HepG2 (cell line): ENCODE results near the gene DOHH. TPM values are rescaled to one million over a fixed set of nuclear protein-coding genes. Genes with fewer than 3 reads are reported as not detected.

Source experiments
- ARNT2 ChIP-seq: sonication (generic); formaldehyde crosslinking; IDR thresholded peaks from 2 replicates; pipeline ENCODE4 v1.8.0; 2022; ENCODE audit warnings: mild to moderate bottlenecking, low read depth, missing genetic modification reagents, moderate library complexity
- BORCS8-MEF2B ChIP-seq: sonication (generic); formaldehyde crosslinking; IDR thresholded peaks from 2 replicates; pipeline ENCODE4 v1.8.0; 2022; ENCODE audit warnings: mild to moderate bottlenecking, missing genetic modification reagents
- ELF3 ChIP-seq: IDR thresholded peaks from 2 replicates; pipeline ENCODE4 v1.6.1; 2016; ENCODE audit warnings: missing genetic modification reagents, missing compliant biosample characterization
- ETV6 ChIP-seq: sonication (generic); formaldehyde crosslinking; conservative IDR thresholded peaks from 2 replicates; pipeline ENCODE4 v1.4.0; 2020; ENCODE audit warnings: missing genetic modification reagents
- FOSL1 ChIP-seq: sonication (generic); formaldehyde crosslinking; IDR thresholded peaks from 2 replicates; pipeline ENCODE4 v1.9.0; 2021; ENCODE audit warnings: missing genetic modification reagents, borderline replicate concordance
- NFATC3 ChIP-seq: sonication (generic); formaldehyde crosslinking; IDR thresholded peaks from 2 replicates; pipeline ENCODE4 v1.5.1; 2020; ENCODE audit warnings: mild to moderate bottlenecking, missing genetic modification reagents
- NONO ChIP-seq, 2 experiments: fragments of 450-650 bp in 1 of 2; sonication (generic) in 1 of 2; formaldehyde crosslinking in 1 of 2; IDR thresholded peaks in 1 of 2; conservative IDR thresholded peaks in 1 of 2; 2 replicates each; pipeline versions ENCODE4 v1.6.1 to v1.8.0; 2017 to 2022; ENCODE audit warnings: mild to moderate bottlenecking in 1 of 2, missing genetic modification reagents in 1 of 2, moderate library complexity in 1 of 2
- SRSF4 ChIP-seq: fragments of 200-400 bp; formaldehyde crosslinking; IDR thresholded peaks from one replicate; pipeline ENCODE4 v1.6.1; 2018; ENCODE audit warnings: mild to moderate bottlenecking, low read depth, low read length, moderate library complexity; ENCODE audit not compliant: poor library complexity, severe bottlenecking
- TBX3 ChIP-seq: fragments of 450-650 bp; IDR thresholded peaks from 2 replicates; pipeline ENCODE4 v1.6.1; 2017; ENCODE audit warnings: antibody characterized with exemption, mild to moderate bottlenecking, inconsistent platforms, borderline replicate concordance
- ZC3H4 ChIP-seq: sonication (generic); formaldehyde crosslinking; IDR thresholded peaks from 2 replicates; pipeline ENCODE4 v1.4.0; 2020; ENCODE audit warnings: missing genetic modification reagents, borderline replicate concordance
- ZNF10 ChIP-seq: sonication (generic); formaldehyde crosslinking; IDR thresholded peaks from 2 replicates; pipeline ENCODE4 v1.4.0; 2020; ENCODE audit warnings: mild to moderate bottlenecking, low read depth, missing genetic modification reagents, borderline replicate concordance
- ZNF207 ChIP-seq: fragments of 450-650 bp; IDR thresholded peaks from 2 replicates; pipeline ENCODE4 v1.6.1; 2016; ENCODE audit warnings: antibody characterized with exemption, borderline replicate concordance
- ZNF547 ChIP-seq: sonication (generic); formaldehyde crosslinking; IDR thresholded peaks from 2 replicates; pipeline ENCODE4 v1.5.1; 2020; ENCODE audit warnings: mild to moderate bottlenecking, missing genetic modification reagents
- ZNF569 ChIP-seq: sonication (generic); formaldehyde crosslinking; IDR thresholded peaks from 2 replicates; pipeline ENCODE4 v1.5.0; 2020; ENCODE audit warnings: mild to moderate bottlenecking, missing genetic modification reagents, moderate library complexity, borderline replicate concordance
- ZNF629 ChIP-seq: sonication (generic); formaldehyde crosslinking; conservative IDR thresholded peaks from 2 replicates; pipeline ENCODE4 v1.5.0; 2020; ENCODE audit warnings: missing genetic modification reagents
- ZNF747 ChIP-seq: sonication (generic); formaldehyde crosslinking; IDR thresholded peaks from 2 replicates; pipeline ENCODE4 v1.8.1; 2023; ENCODE audit warnings: missing genetic modification reagents, mild to moderate bottlenecking, borderline replicate concordance
- ZSCAN25 ChIP-seq: sonication (generic); formaldehyde crosslinking; IDR thresholded peaks from 2 replicates; pipeline ENCODE4 v1.8.0; 2022; ENCODE audit warnings: mild to moderate bottlenecking, missing genetic modification reagents
- polyA plus RNA-seq, 8 experiments: library from polyadenylated mRNA; depleted of rRNA in 3 of 8; stranded (reverse) in 7 of 8; unstranded in 1 of 8; fragments of >200 nt; fragmentation: Illumina TruSeq in 4 of 8; extraction: Trizol in 4 of 8; gene quantifications; 2 replicates each; pipeline versions ENCODE4 v1.2.1 to v1.2.3, GENCODE V29; 2011 to 2016; ENCODE audit warnings: low read depth in 4 of 8, missing spikeins in 1 of 8, mixed read lengths in 1 of 8; ENCODE audit not compliant: insufficient read depth in 1 of 8
- total RNA-seq, 5 experiments: library from RNA; depleted of rRNA; stranded (reverse); fragments of >200 nt; fragmentation: Illumina TruSeq; extraction: Trizol; gene quantifications; 2 replicates each; pipeline ENCODE4 v1.2.3, GENCODE V29; 2016; ENCODE audit warnings: low read depth in 1 of 5
- TF ChIP-seq, protein P1 (sequence below): IDR thresholded peaks from 2 replicates; pipeline ENCODE4 v1.6.1; 2016; ENCODE audit warnings: mild to moderate bottlenecking, missing biosample characterization, missing genetic modification reagents
- TF ChIP-seq, protein P2 (sequence below): sonication (generic); formaldehyde crosslinking; IDR thresholded peaks from 2 replicates; pipeline ENCODE4 v1.4.0; 2020; ENCODE audit warnings: missing genetic modification reagents, mild to moderate bottlenecking, borderline replicate concordance
- TF ChIP-seq, protein P3 (sequence below): IDR thresholded peaks from 2 replicates; pipeline ENCODE4 v1.6.1; 2016; ENCODE audit warnings: control low read depth
- TF ChIP-seq, protein P4 (sequence below): sonication (generic); formaldehyde crosslinking; IDR thresholded peaks from 2 replicates; pipeline ENCODE4 v1.4.0; 2020; ENCODE audit warnings: missing genetic modification reagents, borderline replicate concordance

The DOHH gene
- total and polyA plus RNA-seq, 2 of the 13 experiments (the other 11 are each of a cell fraction or from before 2014, with no cell fraction given) = 3.5 to 13.7 TPM

DNA sequence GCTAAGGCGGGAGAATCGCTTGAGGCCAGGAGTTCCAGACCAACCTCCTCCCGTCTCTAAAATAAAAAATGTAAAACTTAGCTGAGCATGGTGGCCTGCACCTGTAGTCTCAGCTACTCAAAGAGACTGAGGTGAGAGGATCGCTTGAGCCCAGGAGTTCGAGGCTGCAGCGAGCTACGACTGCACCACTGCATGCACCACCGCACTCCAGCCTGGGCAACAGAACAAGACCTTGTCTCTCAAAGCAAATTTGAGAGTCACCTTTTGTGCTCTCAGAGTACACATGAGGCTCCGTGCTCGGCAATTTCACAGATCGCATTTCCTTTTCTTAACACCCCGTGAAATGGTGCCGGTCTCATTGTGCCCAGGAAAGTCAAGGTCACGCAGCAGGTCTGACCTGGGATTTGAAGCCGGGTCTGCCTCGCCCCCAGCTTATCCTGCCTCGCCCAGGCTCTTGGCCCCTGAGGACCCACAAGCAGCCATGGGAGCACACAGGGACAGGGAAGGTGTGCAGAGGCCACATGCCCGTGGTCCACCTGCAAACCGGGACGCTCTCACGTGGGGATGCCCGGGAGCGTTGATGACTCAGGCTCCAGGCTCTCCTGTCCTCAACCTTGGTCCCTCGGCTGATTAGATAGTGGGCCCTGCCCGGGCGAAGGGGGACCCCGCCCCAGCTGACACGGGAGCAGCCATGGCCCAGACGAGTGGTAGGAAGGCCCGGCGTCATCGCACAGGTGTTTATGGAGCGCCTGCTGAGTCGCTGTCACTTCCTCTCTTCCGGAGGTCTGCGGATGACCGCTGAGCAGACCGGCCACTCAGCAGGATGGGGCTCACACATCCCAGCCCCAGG is 19.0 kb downstream of the DOHH start (continued):
- TF ChIP-seq ZNF747 (CRISPR knock-in tag) (peak; percentile 48; the same call in 1 of the 2 replicates), ZNF629 (CRISPR knock-in tag) (no peak; the same call in 1 of the 2 replicates), FOSL1 (CRISPR knock-in tag) (peak; percentile 30; the same call in 1 of the 2 replicates), ZC3H4 (CRISPR knock-in tag) (no peak), ZNF569 (CRISPR knock-in tag) (0 out of 2 replicates have a peak, but pooled peaks have one; percentile 86), NFATC3 (CRISPR knock-in tag) (peak; percentile 55; the same call in 1 of the 2 replicates), ZNF207 (no peak), TBX3 (0 out of 2 replicates have a peak, but pooled peaks have one; percentile 11), ZNF547 (peak; percentile 94), ZSCAN25 (CRISPR knock-in tag) (peak; percentile 38; the same call in 1 of the 2 replicates), ELF3 (CRISPR knock-in tag) (peak; percentile 71), ZNF10 (CRISPR knock-in tag) (no peak), ARNT2 (CRISPR knock-in tag) (no peak), NONO (IDR thresholded peaks at IDR 0.05) (no peak), NONO (CRISPR knock-in tag; conservative IDR thresholded peaks at IDR 0.05) (0 out of 2 replicates have a peak, but pooled peaks have one; percentile 12), BORCS8-MEF2B (CRISPR knock-in tag) (peak; percentile 95), SRSF4 (no peak), ETV6 (CRISPR knock-in tag) (peak; percentile 69; the same call in 1 of the 2 replicates)
- TF ChIP-seq, protein P1, sequence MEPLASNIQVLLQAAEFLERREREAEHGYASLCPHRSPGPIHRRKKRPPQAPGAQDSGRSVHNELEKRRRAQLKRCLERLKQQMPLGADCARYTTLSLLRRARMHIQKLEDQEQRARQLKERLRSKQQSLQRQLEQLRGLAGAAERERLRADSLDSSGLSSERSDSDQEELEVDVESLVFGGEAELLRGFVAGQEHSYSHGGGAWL (CRISPR knock-in tag) = peak; percentile 86
- TF ChIP-seq, protein P2, sequence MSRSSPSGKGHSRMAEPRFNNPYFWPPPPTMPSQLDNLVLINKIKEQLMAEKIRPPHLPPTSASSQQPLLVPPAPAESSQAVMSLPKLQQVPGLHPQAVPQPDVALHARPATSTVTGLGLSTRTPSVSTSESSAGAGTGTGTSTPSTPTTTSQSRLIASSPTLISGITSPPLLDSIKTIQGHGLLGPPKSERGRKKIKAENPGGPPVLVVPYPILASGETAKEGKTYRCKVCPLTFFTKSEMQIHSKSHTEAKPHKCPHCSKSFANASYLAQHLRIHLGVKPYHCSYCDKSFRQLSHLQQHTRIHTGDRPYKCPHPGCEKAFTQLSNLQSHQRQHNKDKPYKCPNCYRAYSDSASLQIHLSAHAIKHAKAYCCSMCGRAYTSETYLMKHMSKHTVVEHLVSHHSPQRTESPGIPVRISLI = no peak
- TF ChIP-seq, protein P3, sequence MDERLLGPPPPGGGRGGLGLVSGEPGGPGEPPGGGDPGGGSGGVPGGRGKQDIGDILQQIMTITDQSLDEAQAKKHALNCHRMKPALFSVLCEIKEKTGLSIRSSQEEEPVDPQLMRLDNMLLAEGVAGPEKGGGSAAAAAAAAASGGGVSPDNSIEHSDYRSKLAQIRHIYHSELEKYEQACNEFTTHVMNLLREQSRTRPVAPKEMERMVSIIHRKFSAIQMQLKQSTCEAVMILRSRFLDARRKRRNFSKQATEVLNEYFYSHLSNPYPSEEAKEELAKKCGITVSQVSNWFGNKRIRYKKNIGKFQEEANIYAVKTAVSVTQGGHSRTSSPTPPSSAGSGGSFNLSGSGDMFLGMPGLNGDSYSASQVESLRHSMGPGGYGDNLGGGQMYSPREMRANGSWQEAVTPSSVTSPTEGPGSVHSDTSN = no peak
- TF ChIP-seq, protein P4, sequence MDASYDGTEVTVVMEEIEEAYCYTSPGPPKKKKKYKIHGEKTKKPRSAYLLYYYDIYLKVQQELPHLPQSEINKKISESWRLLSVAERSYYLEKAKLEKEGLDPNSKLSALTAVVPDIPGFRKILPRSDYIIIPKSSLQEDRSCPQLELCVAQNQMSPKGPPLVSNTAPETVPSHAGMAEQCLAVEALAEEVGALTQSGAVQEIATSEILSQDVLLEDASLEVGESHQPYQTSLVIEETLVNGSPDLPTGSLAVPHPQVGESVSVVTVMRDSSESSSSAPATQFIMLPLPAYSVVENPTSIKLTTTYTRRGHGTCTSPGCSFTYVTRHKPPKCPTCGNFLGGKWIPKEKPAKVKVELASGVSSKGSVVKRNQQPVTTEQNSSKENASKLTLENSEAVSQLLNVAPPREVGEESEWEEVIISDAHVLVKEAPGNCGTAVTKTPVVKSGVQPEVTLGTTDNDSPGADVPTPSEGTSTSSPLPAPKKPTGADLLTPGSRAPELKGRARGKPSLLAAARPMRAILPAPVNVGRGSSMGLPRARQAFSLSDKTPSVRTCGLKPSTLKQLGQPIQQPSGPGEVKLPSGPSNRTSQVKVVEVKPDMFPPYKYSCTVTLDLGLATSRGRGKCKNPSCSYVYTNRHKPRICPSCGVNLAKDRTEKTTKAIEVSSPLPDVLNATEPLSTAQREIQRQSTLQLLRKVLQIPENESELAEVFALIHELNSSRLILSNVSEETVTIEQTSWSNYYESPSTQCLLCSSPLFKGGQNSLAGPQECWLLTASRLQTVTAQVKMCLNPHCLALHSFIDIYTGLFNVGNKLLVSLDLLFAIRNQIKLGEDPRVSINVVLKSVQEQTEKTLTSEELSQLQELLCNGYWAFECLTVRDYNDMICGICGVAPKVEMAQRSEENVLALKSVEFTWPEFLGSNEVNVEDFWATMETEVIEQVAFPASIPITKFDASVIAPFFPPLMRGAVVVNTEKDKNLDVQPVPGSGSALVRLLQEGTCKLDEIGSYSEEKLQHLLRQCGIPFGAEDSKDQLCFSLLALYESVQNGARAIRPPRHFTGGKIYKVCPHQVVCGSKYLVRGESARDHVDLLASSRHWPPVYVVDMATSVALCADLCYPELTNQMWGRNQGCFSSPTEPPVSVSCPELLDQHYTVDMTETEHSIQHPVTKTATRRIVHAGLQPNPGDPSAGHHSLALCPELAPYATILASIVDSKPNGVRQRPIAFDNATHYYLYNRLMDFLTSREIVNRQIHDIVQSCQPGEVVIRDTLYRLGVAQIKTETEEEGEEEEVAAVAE (CRISPR knock-in tag) = no peak
